Gastrocnemius medialis (tissue), 4 donors: Measurements from ENCODE around the gene GFRA3.
A peak's percentile ranks its signal among the peaks of the same experiment; 100 is the strongest.

Experiments
- POLR2A ChIP-seq, 2 donors: fragments of 450-650 bp; IDR thresholded peaks; one replicate each; pipeline ENCODE4 v1.6.1; 2017; ENCODE audit warnings: antibody characterized with exemption in 2 of 2, mild to moderate bottlenecking in 2 of 2, moderate library complexity in 2 of 2
- TF ChIP-seq, protein P1 (sequence below), 5 experiments: fragments of 450-650 bp in 3 of 5; fragments of 200-600 bp in 2 of 5; sonication (generic) in 2 of 5; IDR thresholded peaks in 4 of 5; conservative IDR thresholded peaks in 1 of 5; 1 replicate in 4 of 5; 2 replicates in 1 of 5; pipeline ENCODE4 v1.5.1; 2016 to 2019; ENCODE audit warnings: antibody characterized with exemption in 5 of 5, mild to moderate bottlenecking in 3 of 5, moderate library complexity in 3 of 5

DNA sequence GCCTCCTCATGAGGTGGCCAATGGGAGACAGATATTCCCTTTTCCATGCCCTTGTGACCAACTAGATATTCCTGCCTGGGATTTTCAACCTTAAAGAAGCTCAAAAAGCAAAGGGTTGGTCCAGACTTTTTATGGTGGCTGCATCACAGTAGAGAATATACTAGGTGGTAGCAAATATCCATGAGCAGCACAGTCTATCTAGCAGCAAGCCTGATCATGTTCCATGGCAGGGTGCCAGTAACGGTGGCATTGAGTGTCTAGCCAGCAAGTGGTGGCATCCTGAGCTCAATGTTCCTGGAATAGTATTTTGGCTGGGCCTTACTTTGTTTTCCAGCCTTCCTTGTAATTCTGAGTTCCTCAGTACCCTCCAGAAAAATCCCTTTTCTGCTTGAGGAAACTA lies 31.4 kb upstream of the GFRA3 start:
- TF ChIP-seq, protein P1, sequence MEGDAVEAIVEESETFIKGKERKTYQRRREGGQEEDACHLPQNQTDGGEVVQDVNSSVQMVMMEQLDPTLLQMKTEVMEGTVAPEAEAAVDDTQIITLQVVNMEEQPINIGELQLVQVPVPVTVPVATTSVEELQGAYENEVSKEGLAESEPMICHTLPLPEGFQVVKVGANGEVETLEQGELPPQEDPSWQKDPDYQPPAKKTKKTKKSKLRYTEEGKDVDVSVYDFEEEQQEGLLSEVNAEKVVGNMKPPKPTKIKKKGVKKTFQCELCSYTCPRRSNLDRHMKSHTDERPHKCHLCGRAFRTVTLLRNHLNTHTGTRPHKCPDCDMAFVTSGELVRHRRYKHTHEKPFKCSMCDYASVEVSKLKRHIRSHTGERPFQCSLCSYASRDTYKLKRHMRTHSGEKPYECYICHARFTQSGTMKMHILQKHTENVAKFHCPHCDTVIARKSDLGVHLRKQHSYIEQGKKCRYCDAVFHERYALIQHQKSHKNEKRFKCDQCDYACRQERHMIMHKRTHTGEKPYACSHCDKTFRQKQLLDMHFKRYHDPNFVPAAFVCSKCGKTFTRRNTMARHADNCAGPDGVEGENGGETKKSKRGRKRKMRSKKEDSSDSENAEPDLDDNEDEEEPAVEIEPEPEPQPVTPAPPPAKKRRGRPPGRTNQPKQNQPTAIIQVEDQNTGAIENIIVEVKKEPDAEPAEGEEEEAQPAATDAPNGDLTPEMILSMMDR (IDR thresholded peaks at IDR 0.05 in 4 of 5, conservative IDR thresholded peaks at IDR 0.05 in 1 of 5) = peak in 3 of 5 experiments; percentile 19 to 45 (median 21)
- no peak for TF ChIP-seq POLR2A (IDR thresholded peaks at IDR 0.05)
